Liver (tissue), 9 donors: Measurements from ENCODE around the gene STX19. TPM values are rescaled to one million over a fixed set of nuclear protein-coding genes. Genes with fewer than 3 reads are reported as not detected.

Experiments used
- DNase-seq: peaks from one replicate; pipeline ENCODE4 v3.0.0-alpha.2; 2017; ENCODE audit warnings: low spot score
- H3K27ac ChIP-seq, 2 donors: one replicate each; pipeline ENCODE4 v1.7.0; 2013; ENCODE audit warnings: inconsistent platforms in 2 of 2, low read length in 2 of 2, control low read depth in 1 of 2, low read depth in 1 of 2, mild to moderate bottlenecking in 1 of 2
- H3K27me3 ChIP-seq, 4 donors: one replicate each; pipeline versions ENCODE4 v1.6.1 to v1.7.0; 2013; ENCODE audit warnings: low read length in 3 of 4, inconsistent platforms in 1 of 4, mild to moderate bottlenecking in 1 of 4, moderate library complexity in 1 of 4; ENCODE audit not compliant: control insufficient read depth in 4 of 4, insufficient read depth in 4 of 4
- H3K36me3 ChIP-seq, 4 donors: one replicate each; pipeline versions ENCODE4 v1.6.1 to v1.7.0; 2013; ENCODE audit warnings: low read length in 3 of 4, mild to moderate bottlenecking in 3 of 4, low read depth in 1 of 4, moderate library complexity in 1 of 4; ENCODE audit not compliant: control insufficient read depth in 4 of 4, insufficient read depth in 3 of 4
- H3K4me1 ChIP-seq, 4 donors: one replicate each; pipeline versions ENCODE4 v1.6.1 to v1.7.0; 2013; ENCODE audit warnings: low read length in 3 of 4, mild to moderate bottlenecking in 3 of 4, moderate library complexity in 1 of 4; ENCODE audit not compliant: control insufficient read depth in 4 of 4, insufficient read depth in 4 of 4
- H3K4me3 ChIP-seq, 3 donors: one replicate each; pipeline versions ENCODE4 v1.6.1 to v1.7.0; 2013; ENCODE audit warnings: low read length in 3 of 3, control low read depth in 1 of 3, low read depth in 1 of 3, mild to moderate bottlenecking in 1 of 3
- H3K9ac ChIP-seq, 2 donors: one replicate each; pipeline ENCODE4 v1.7.0; 2013; ENCODE audit warnings: low read length in 2 of 2, mild to moderate bottlenecking in 2 of 2, moderate library complexity in 2 of 2, control low read depth in 1 of 2, low read depth in 1 of 2
- H3K9me3 ChIP-seq, 4 donors: one replicate each; pipeline versions ENCODE4 v1.6.1 to v1.7.0; 2013; ENCODE audit warnings: low read length in 3 of 4; ENCODE audit not compliant: control insufficient read depth in 4 of 4
- EGR1 ChIP-seq, 2 donors: IDR thresholded peaks; 2 replicates each; pipeline ENCODE4 v1.6.1; 2016 to 2018; ENCODE audit warnings: antibody characterized with exemption in 2 of 2, low read depth in 2 of 2
- FOXA1 ChIP-seq: IDR thresholded peaks from 2 replicates; pipeline ENCODE4 v1.6.1; 2016; ENCODE audit warnings: antibody characterized with exemption
- FOXA2 ChIP-seq: IDR thresholded peaks from 2 replicates; pipeline ENCODE4 v1.6.1; 2016; ENCODE audit warnings: antibody characterized with exemption
- GABPA ChIP-seq, 2 donors: IDR thresholded peaks in 1 of 2; conservative IDR thresholded peaks in 1 of 2; 2 replicates each; pipeline ENCODE4 v1.6.1; 2016; ENCODE audit warnings: antibody characterized with exemption in 2 of 2, mild to moderate bottlenecking in 1 of 2, moderate library complexity in 1 of 2
- HNF4A ChIP-seq, 2 donors: conservative IDR thresholded peaks; 2 replicates each; pipeline ENCODE4 v1.6.1; 2016; ENCODE audit warnings: antibody characterized with exemption in 2 of 2, mild to moderate bottlenecking in 2 of 2
- HNF4G ChIP-seq: IDR thresholded peaks from 2 replicates; pipeline ENCODE4 v1.6.1; 2016; ENCODE audit warnings: antibody characterized with exemption
- JUND ChIP-seq, 2 donors: IDR thresholded peaks; 2 replicates each; pipeline ENCODE4 v1.6.1; 2016; ENCODE audit warnings: antibody characterized with exemption in 2 of 2
- MAX ChIP-seq: IDR thresholded peaks from 2 replicates; pipeline ENCODE4 v1.6.1; 2016; ENCODE audit warnings: antibody characterized with exemption
- NR2F2 ChIP-seq: IDR thresholded peaks from 2 replicates; pipeline ENCODE4 v1.6.1; 2016; ENCODE audit warnings: antibody characterized with exemption
- RAD21 ChIP-seq, 2 donors: IDR thresholded peaks; 2 replicates each; pipeline ENCODE4 v1.6.1; 2016; ENCODE audit warnings: antibody characterized with exemption in 2 of 2, mild to moderate bottlenecking in 2 of 2
- RXRA ChIP-seq, 2 donors: IDR thresholded peaks; 2 replicates each; pipeline ENCODE4 v1.6.1; 2017 to 2018; ENCODE audit warnings: antibody characterized with exemption in 2 of 2, mild to moderate bottlenecking in 1 of 2
- SP1 ChIP-seq: IDR thresholded peaks from 2 replicates; pipeline ENCODE4 v1.6.1; 2018; ENCODE audit warnings: antibody characterized with exemption, mild to moderate bottlenecking
- TAF1 ChIP-seq: conservative IDR thresholded peaks from 2 replicates; pipeline ENCODE4 v1.6.1; 2016; ENCODE audit warnings: antibody characterized with exemption, mild to moderate bottlenecking
- YY1 ChIP-seq: IDR thresholded peaks from 2 replicates; pipeline ENCODE4 v1.6.1; 2016; ENCODE audit warnings: antibody characterized with exemption, mild to moderate bottlenecking
- ZBTB33 ChIP-seq: IDR thresholded peaks from 2 replicates; pipeline ENCODE4 v1.6.1; 2016; ENCODE audit warnings: antibody characterized with exemption
- WGBS: extraction: QIAGEN DNeasy Blood & Tissue Kit; methylation state at CpG from one replicate; pipeline ENCODE4 v1.1.7; 2013; 5-methylcytosine and 5-hydroxymethylcytosine counted together
- polyA plus RNA-seq, 2 donors: library from polyadenylated mRNA; stranded (reverse) in 1 of 2; unstranded in 1 of 2; fragments of 200-250 nt in 1 of 2; fragments of >200 nt in 1 of 2; fragmentation: Nextera tagmentation in 1 of 2; extraction: Ambion mirVana in 1 of 2; gene quantifications; one replicate each; pipeline versions ENCODE4 v1.2.1 to v1.2.3, GENCODE V29; 2013 to 2015
- total RNA-seq, 2 donors: library from RNA; depleted of rRNA; stranded (reverse); fragments of >200 nt; gene quantifications; one replicate each; pipeline ENCODE4 v1.2.3, GENCODE V29; 2014
- TF ChIP-seq, protein P1 (sequence below): IDR thresholded peaks from 2 replicates; pipeline ENCODE4 v1.6.1; 2016; ENCODE audit warnings: antibody characterized with exemption, mild to moderate bottlenecking
- TF ChIP-seq, protein P2 (sequence below): fragments of 150-350 bp; IDR thresholded peaks from 2 replicates; pipeline ENCODE4 v1.5.1; 2017; ENCODE audit warnings: improper control_type of control experiment, low read depth, low read length; ENCODE audit not compliant: missing input control
- donor health status: healthy.
- donor health status: healthy.
- donor health status: healthy.
- donor health status: healthy.
- donor health status: healthy.

Gene STX19
- total RNA-seq: not detected
- polyA plus RNA-seq: under 1 TPM in 1 of 2 donors, not detected in 1; 0.18 TPM

DNA sequence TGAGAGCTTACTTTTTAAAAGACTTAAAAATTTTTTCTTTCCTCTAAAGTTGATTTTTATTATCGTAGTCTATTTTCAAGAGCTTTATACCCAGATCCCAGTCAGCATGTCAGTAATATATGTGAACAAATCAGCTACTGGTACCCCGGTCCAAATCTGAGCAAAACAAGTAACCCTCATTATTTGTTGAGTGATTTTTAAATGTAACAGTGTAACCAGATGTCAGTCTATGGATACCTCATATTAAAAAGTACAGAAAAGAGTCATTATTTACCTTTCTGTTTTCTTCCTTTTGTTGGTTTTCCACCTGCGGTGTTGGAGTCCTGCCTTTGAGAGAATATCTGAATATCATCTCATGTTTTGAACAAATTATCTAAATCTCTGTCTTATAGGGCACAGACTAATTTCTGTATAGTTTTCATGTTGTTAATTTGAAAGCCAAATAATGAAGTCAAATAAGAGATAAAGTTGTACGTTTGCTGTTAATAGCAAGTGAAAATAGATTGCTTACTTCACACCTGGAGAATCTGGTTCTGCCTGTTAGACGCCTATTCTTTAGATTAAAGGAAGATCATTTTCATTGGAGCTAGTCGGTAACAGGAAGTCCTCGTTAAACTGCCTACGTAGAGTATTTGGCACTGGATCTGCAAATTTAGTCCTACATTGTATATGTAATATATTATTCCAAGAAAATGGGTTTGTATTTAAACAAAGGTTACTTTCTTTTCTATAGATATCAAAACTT lies at the start of gene STX19:
Gene STX19, minus strand, starts transcription at position 505 of the 745 bp plus-strand sequence. CDS start 13,328 bp downstream, outside the sequence.
- no peaks in the 10 kb centered on the region for H3K9me3 ChIP-seq
- no peak within 1 kb of the TSS for H3K9ac ChIP-seq
- 78% methylated on average over 8 of the region's 8 CpGs for WGBS
- DNase-seq: no peak
- no peaks in the 10 kb centered on the region for H3K36me3 ChIP-seq
- H3K4me1 ChIP-seq: no peaks in the 10 kb centered on the region
- TF ChIP-seq, protein P1, sequence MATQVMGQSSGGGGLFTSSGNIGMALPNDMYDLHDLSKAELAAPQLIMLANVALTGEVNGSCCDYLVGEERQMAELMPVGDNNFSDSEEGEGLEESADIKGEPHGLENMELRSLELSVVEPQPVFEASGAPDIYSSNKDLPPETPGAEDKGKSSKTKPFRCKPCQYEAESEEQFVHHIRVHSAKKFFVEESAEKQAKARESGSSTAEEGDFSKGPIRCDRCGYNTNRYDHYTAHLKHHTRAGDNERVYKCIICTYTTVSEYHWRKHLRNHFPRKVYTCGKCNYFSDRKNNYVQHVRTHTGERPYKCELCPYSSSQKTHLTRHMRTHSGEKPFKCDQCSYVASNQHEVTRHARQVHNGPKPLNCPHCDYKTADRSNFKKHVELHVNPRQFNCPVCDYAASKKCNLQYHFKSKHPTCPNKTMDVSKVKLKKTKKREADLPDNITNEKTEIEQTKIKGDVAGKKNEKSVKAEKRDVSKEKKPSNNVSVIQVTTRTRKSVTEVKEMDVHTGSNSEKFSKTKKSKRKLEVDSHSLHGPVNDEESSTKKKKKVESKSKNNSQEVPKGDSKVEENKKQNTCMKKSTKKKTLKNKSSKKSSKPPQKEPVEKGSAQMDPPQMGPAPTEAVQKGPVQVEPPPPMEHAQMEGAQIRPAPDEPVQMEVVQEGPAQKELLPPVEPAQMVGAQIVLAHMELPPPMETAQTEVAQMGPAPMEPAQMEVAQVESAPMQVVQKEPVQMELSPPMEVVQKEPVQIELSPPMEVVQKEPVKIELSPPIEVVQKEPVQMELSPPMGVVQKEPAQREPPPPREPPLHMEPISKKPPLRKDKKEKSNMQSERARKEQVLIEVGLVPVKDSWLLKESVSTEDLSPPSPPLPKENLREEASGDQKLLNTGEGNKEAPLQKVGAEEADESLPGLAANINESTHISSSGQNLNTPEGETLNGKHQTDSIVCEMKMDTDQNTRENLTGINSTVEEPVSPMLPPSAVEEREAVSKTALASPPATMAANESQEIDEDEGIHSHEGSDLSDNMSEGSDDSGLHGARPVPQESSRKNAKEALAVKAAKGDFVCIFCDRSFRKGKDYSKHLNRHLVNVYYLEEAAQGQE: no peak
- TF ChIP-seq NR2F2 (no peak), SP1 (no peak), TAF1 (no peak), RAD21 (IDR thresholded peaks at IDR 0.05) (no peak), FOXA2 (no peak), YY1 (no peak), EGR1 (IDR thresholded peaks at IDR 0.05; ENCODE audit: low read depth in 2 of 2) (no peak), HNF4A (conservative IDR thresholded peaks at IDR 0.05) (no peak), MAX (no peak), ZBTB33 (no peak), HNF4G (no peak), FOXA1 (no peak), JUND (IDR thresholded peaks at IDR 0.05) (no peak), GABPA (IDR thresholded peaks at IDR 0.05 in 1 of 2, conservative IDR thresholded peaks at IDR 0.05 in 1 of 2) (no peak), RXRA (IDR thresholded peaks at IDR 0.05) (no peak)
- TF ChIP-seq, protein P2, sequence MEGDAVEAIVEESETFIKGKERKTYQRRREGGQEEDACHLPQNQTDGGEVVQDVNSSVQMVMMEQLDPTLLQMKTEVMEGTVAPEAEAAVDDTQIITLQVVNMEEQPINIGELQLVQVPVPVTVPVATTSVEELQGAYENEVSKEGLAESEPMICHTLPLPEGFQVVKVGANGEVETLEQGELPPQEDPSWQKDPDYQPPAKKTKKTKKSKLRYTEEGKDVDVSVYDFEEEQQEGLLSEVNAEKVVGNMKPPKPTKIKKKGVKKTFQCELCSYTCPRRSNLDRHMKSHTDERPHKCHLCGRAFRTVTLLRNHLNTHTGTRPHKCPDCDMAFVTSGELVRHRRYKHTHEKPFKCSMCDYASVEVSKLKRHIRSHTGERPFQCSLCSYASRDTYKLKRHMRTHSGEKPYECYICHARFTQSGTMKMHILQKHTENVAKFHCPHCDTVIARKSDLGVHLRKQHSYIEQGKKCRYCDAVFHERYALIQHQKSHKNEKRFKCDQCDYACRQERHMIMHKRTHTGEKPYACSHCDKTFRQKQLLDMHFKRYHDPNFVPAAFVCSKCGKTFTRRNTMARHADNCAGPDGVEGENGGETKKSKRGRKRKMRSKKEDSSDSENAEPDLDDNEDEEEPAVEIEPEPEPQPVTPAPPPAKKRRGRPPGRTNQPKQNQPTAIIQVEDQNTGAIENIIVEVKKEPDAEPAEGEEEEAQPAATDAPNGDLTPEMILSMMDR: no peak
- H3K4me3 ChIP-seq: no peak within 1 kb of the TSS
- H3K27me3 ChIP-seq: no peaks in the 10 kb centered on the region
- H3K27ac ChIP-seq: no peak within 1 kb of the TSS
